Fibroblast of lung (primary cell): ENCODE measurements around the gene PEX14. TPM values are rescaled to one million over a fixed set of nuclear protein-coding genes. Genes with fewer than 3 reads are reported as not detected.

ENCODE experiments used
- DNase-seq, 2 donors: peaks; one replicate each; pipeline versions ENCODE4 v3.0.0 to v3.0.0-alpha.2; 2010; ENCODE audit warnings: low read depth in 2 of 2
- H2AFZ ChIP-seq: 2 replicates; pipeline ENCODE4 v1.5.1; 2012; ENCODE audit warnings: low read length, control low read depth, inconsistent platforms
- H3K27ac ChIP-seq: 2 replicates; pipeline ENCODE4 v1.5.1; 2011; ENCODE audit warnings: low read length, control low read depth; ENCODE audit not compliant: insufficient read depth
- H3K27me3 ChIP-seq: 2 replicates; pipeline ENCODE4 v1.5.1; 2011; ENCODE audit warnings: mild to moderate bottlenecking, low read length; ENCODE audit not compliant: control insufficient read depth, insufficient read depth
- H3K36me3 ChIP-seq: 2 replicates; pipeline ENCODE4 v1.5.1; 2011; ENCODE audit warnings: low read length; ENCODE audit not compliant: control insufficient read depth, insufficient read depth
- H3K4me1 ChIP-seq: 2 replicates; pipeline ENCODE4 v1.5.1; 2011; ENCODE audit warnings: low read length; ENCODE audit not compliant: control insufficient read depth, insufficient read depth; ENCODE audit errors: extremely low read depth
- H3K4me2 ChIP-seq: 2 replicates; pipeline ENCODE4 v1.5.1; 2011; ENCODE audit warnings: low read length, control low read depth; ENCODE audit not compliant: insufficient read depth; ENCODE audit errors: extremely low read depth
- H3K4me3 ChIP-seq, 4 experiments: fragments of 200-600 bp in 1 of 4; sonication (generic) in 1 of 4; replicated peaks in 1 of 4; 2 replicates each; pipeline ENCODE4 v1.5.1; 2011 to 2016; ENCODE audit warnings: low read length in 4 of 4, low read depth in 3 of 4, mild to moderate bottlenecking in 3 of 4, control low read depth in 2 of 4, inconsistent platforms in 1 of 4, mixed read lengths in 1 of 4; ENCODE audit not compliant: insufficient read depth in 1 of 4; ENCODE audit errors: control extremely low read depth in 1 of 4
- H3K79me2 ChIP-seq: 2 replicates; pipeline ENCODE4 v1.5.1; 2012; ENCODE audit warnings: mild to moderate bottlenecking, low read length, inconsistent platforms; ENCODE audit not compliant: control insufficient read depth, insufficient read depth
- H3K9ac ChIP-seq: 2 replicates; pipeline ENCODE4 v1.5.1; 2011; ENCODE audit warnings: mild to moderate bottlenecking, low read length, control low read depth; ENCODE audit not compliant: insufficient read depth
- H3K9me3 ChIP-seq: 2 replicates; pipeline ENCODE4 v1.5.1; 2012; ENCODE audit warnings: low read depth, low read length; ENCODE audit not compliant: control insufficient read depth, insufficient read depth
- H4K20me1 ChIP-seq: 2 replicates; pipeline ENCODE4 v1.5.1; 2011; ENCODE audit warnings: low read length; ENCODE audit not compliant: control insufficient read depth, insufficient read depth; ENCODE audit errors: extremely low read depth
- CTCF ChIP-seq, 2 donors: IDR thresholded peaks in 1 of 2; conservative IDR thresholded peaks in 1 of 2; 1 replicate in 1 of 2; 2 replicates in 1 of 2; pipeline ENCODE4 v1.5.1; 2011 to 2012; ENCODE audit warnings: low read length in 2 of 2, control low read depth in 1 of 2, inconsistent platforms in 1 of 2, low read depth in 1 of 2, mild to moderate bottlenecking in 1 of 2
- EZH2 ChIP-seq: IDR thresholded peaks from 2 replicates; pipeline ENCODE4 v1.5.1; 2012; ENCODE audit warnings: low read length, control low read depth, mild to moderate bottlenecking; ENCODE audit errors: missing control alignments
- polyA plus RNA-seq, 2 donors: library from polyadenylated mRNA; depleted of rRNA in 1 of 2; stranded (reverse) in 1 of 2; unstranded in 1 of 2; fragments of >200 nt; gene quantifications; 2 replicates each; pipeline ENCODE4 v1.2.1, GENCODE V29; 2011 to 2012; ENCODE audit warnings: missing spikeins in 1 of 2
- total RNA-seq: library from RNA; depleted of rRNA; stranded (reverse); fragments of >200 nt; gene quantifications from 2 replicates; pipeline ENCODE4 v1.2.1, GENCODE V29; 2014

Gene PEX14
- total and polyA plus RNA-seq, 2 donors (not counting 1 experiment from before 2014, with no cell fraction given): 10.3 to 11.4 TPM

- H3K79me2 ChIP-seq: peaks cover 21% of the 10 kb centered on the region
Observed at GRCh38 chr1:10489291-10490055, 14.7 kb downstream of the PEX14 start.

GRCh38 chr1:10490286-10490970 lies 15.7 kb downstream of the PEX14 start:
- Histone ChIP-seq H3K4me1 (no peaks in the 10 kb centered on the region), H4K20me1 (no peaks in the 10 kb centered on the region), H3K4me2 (no peak overlapping the region), H3K27ac (no peak overlapping the region), H3K79me2 (peaks cover 15% of the 10 kb centered on the region), H2AFZ (no peak overlapping the region), H3K9me3 (no peaks in the 10 kb centered on the region), H3K4me3 (no peak overlapping the region), H3K36me3 (no peaks in the 10 kb centered on the region), H3K27me3 (no peaks in the 10 kb centered on the region), H3K9ac (no peak overlapping the region)
- DNase-seq: no peak
- no peak for TF ChIP-seq CTCF (conservative IDR thresholded peaks at IDR 0.05 in 1 of 2, IDR thresholded peaks at IDR 0.05 in 1 of 2; ENCODE audit: low read depth in 1 of 2, low read length in 2 of 2)
- no peak for TF ChIP-seq EZH2

More at GRCh38 chr1:10489291-10490055, 14.7 kb downstream of the PEX14 start:
- TF ChIP-seq CTCF (conservative IDR thresholded peaks at IDR 0.05 in 1 of 2, IDR thresholded peaks at IDR 0.05 in 1 of 2; ENCODE audit: low read depth in 1 of 2, low read length in 2 of 2) (no peak), EZH2 (no peak)
- DNase-seq: no peak
- Histone ChIP-seq H3K9ac (no peak overlapping the region), H3K4me1 (no peaks in the 10 kb centered on the region), H3K4me2 (no peak overlapping the region), H3K27ac (no peak overlapping the region), H3K36me3 (no peaks in the 10 kb centered on the region), H3K27me3 (no peaks in the 10 kb centered on the region), H3K4me3 (no peak overlapping the region), H3K9me3 (no peaks in the 10 kb centered on the region), H4K20me1 (no peaks in the 10 kb centered on the region), H2AFZ (no peak overlapping the region)

- TF ChIP-seq EZH2 (no peak), CTCF (conservative IDR thresholded peaks at IDR 0.05 in 1 of 2, IDR thresholded peaks at IDR 0.05 in 1 of 2; ENCODE audit: low read depth in 1 of 2, low read length in 2 of 2) (no peak)
- no peak overlapping the region for H3K9ac ChIP-seq
- no peaks in the 10 kb centered on the region for H3K27me3 ChIP-seq
- no peak overlapping the region for H2AFZ ChIP-seq
- no peaks in the 10 kb centered on the region for H3K9me3 ChIP-seq
- no peak overlapping the region for H3K4me3 ChIP-seq
- no peaks in the 10 kb centered on the region for H3K4me1 ChIP-seq
- no peak overlapping the region for H3K4me2 ChIP-seq
- peaks cover 2% of the 10 kb centered on the region for H3K36me3 ChIP-seq
- peaks cover 23% of the 10 kb centered on the region for H3K79me2 ChIP-seq
- H4K20me1 ChIP-seq: no peaks in the 10 kb centered on the region
- H3K27ac ChIP-seq: no peak overlapping the region
- DNase-seq: no peak
Observed at GRCh38 chr1:10494418-10494753, 19.6 kb downstream of the PEX14 start.
